ENCODE measurements around the gene GNLY.
"Not testable (repeated sequence)": the region's sequence is repeated elsewhere in the genome, so short reads cannot be mapped to it uniquely, and the experiment has no call there.

The GNLY gene

DNA sequence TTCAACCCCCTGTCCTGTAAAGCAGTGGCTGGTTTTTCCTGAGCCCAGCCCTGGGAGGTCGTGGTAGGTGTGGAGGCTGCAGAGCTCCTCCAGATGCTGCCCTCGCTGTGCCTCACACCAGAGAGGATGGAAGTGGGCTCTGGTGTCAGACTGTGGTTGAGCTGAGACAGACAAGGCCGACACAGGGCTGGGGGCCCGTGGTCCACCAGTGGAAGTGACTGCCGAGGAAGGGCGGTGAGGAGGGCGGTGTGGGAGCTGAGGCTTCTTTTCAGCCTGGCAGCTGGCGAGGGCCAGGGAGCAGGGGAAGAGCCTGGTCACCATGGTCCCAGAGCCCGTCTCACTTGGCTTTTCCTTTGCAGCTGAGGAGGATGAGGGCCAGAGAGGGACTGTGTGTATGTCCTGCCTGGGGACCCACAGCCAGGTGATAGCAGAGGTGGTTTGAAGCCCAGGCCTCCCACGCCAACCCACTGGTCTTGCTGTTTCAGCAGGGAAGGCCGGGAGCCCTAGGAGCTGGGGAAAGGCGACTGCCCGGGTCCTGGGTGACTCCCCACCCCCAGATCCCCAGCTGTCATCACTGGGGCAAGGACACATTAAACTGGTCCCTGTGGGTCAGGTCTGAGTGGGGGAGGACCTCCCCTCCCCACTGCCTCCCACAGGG, 34.7 kb upstream of the GNLY start:
- no peak overlapping the region for H3K4me3 ChIP-seq (ENCODE audit: low read depth, low read length)
- TF ChIP-seq, protein P1, sequence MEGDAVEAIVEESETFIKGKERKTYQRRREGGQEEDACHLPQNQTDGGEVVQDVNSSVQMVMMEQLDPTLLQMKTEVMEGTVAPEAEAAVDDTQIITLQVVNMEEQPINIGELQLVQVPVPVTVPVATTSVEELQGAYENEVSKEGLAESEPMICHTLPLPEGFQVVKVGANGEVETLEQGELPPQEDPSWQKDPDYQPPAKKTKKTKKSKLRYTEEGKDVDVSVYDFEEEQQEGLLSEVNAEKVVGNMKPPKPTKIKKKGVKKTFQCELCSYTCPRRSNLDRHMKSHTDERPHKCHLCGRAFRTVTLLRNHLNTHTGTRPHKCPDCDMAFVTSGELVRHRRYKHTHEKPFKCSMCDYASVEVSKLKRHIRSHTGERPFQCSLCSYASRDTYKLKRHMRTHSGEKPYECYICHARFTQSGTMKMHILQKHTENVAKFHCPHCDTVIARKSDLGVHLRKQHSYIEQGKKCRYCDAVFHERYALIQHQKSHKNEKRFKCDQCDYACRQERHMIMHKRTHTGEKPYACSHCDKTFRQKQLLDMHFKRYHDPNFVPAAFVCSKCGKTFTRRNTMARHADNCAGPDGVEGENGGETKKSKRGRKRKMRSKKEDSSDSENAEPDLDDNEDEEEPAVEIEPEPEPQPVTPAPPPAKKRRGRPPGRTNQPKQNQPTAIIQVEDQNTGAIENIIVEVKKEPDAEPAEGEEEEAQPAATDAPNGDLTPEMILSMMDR (IDR thresholded peaks at IDR 0.05; ENCODE audit: control insufficient read depth, extremely low read depth, insufficient read depth), result no peak
- no peak for DNase-seq (ENCODE audit: low read depth)

DNA sequence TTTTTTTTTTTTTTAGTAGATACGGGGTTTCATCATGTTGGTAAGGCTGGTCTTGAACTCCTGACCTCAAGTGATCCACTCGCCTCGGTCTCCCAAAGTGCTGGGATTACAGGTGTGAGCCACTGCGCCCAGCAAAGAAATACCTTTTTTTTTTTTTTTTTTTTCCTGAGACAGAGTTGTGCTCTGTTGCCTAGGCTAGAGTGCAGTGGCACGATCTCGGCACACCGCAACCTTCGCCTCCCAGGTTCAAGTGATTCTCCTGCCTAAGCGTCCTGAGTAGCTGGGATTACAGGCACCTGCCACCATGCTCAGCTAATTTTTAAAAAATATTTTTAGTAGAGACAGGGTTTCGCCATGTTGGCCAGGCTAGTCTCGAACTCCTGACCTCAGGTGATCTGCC, 33.9 kb upstream of the GNLY start:
- H3K4me3 ChIP-seq (ENCODE audit: low read depth, low read length); DNase-seq (ENCODE audit: low read depth): not testable (repeated sequence)

DNA sequence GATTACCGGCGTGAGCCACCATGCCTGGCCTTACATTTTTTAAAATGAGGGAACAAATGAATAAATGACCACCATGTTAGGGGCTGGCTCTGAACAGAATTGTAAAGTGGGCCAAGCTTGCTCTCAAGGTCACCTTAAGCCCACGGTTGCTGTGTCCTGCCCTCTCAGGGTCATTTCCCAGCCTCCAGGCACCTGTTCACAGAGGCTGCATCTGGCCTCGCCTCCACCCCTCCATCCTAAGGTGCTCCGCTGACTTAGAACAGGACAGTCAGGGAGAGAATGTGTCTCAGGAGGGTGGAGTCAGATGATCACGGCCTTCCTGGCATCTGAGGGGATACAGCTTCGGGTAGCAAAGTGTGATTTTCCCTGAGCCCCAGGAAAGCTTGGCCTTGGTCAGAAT, 33.4 kb upstream of the GNLY start:
- TF ChIP-seq, protein P1 (IDR thresholded peaks at IDR 0.05; ENCODE audit: control insufficient read depth, extremely low read depth, insufficient read depth), result no peak

DNA sequence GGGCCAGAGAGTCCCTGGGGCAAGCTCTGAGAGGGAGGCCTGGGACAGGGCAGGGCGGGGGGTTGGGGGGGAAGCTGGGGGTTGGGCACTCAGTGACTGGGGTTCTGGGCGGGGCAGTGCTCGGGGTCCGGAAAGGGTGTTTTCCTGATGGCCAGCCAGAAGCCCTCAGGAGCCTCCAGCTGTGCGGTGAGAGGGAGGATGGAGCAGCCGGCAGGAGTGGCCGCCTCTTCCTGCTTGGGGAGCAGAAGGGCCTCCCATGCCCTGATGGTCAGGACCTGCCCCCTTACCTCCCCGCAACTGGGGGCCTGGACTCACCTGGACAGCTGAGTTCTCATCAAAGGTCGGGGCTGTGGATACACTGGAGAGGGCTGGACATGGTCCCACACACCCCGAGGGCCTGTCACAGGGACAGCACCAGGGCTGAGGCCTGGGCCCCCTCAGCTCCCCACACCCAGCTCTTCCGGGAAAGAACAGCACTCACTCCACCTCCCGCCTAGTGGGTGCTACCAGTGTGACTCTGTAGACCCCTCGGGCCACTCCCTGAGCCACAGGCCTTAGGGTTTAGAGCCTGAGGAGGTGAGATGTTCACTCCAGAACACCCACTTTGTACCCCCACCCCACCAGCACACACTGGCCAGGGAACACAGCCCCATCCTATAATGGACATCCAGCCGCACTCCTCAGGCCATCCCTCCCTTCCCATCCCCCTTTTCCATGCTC, 32.9 kb upstream of the GNLY start:
- H3K4me3 ChIP-seq (ENCODE audit: low read depth, low read length), result no peak overlapping the region
- TF ChIP-seq, protein P1 (IDR thresholded peaks at IDR 0.05; ENCODE audit: control insufficient read depth, extremely low read depth, insufficient read depth), result no peak
- DNase-seq (ENCODE audit: low read depth), result no peak

More for the DNA sequence above, 33.4 kb upstream of the GNLY start:
- H3K4me3 ChIP-seq (ENCODE audit: low read depth, low read length), result no peak overlapping the region
- no peak for DNase-seq (ENCODE audit: low read depth)

DNA sequence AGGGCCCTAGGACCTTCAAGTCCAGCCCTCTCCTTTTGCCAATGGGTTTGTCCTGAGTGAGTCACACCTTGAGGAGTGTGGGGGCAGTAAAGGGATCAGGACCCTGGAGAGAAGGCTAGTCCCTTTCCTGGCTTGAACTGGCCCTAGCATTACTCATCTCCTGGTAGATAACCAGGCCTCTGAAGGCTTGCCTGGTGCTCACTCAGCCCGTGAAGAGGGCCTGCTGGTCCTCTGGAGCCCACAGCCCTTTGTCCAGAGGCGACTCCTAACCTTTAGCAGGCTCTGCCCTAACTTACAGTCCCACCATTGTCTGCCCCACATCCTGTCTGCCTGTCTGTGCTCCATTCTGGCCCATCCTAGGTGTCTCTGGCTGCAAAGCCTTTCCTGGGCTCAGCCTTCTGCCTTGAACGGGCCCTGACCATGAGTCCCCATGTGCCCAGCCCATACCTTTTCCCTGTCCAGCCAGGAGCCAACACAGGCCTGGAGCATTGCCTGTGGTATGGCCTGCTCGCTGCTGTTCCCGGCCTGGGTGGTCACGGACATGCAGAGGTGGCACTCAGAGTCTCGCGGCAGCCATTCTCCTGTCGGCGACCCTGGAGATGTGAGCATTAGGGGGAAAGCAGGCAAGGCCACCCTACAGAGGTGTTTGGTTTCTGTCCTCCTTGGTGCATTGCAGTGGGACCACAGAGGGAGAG, 31.1 kb upstream of the GNLY start:
- TF ChIP-seq, protein P1 (IDR thresholded peaks at IDR 0.05; ENCODE audit: control insufficient read depth, extremely low read depth, insufficient read depth), result no peak
- no peak for DNase-seq (ENCODE audit: low read depth)
- H3K4me3 ChIP-seq (ENCODE audit: low read depth, low read length), result no peak overlapping the region

DNA sequence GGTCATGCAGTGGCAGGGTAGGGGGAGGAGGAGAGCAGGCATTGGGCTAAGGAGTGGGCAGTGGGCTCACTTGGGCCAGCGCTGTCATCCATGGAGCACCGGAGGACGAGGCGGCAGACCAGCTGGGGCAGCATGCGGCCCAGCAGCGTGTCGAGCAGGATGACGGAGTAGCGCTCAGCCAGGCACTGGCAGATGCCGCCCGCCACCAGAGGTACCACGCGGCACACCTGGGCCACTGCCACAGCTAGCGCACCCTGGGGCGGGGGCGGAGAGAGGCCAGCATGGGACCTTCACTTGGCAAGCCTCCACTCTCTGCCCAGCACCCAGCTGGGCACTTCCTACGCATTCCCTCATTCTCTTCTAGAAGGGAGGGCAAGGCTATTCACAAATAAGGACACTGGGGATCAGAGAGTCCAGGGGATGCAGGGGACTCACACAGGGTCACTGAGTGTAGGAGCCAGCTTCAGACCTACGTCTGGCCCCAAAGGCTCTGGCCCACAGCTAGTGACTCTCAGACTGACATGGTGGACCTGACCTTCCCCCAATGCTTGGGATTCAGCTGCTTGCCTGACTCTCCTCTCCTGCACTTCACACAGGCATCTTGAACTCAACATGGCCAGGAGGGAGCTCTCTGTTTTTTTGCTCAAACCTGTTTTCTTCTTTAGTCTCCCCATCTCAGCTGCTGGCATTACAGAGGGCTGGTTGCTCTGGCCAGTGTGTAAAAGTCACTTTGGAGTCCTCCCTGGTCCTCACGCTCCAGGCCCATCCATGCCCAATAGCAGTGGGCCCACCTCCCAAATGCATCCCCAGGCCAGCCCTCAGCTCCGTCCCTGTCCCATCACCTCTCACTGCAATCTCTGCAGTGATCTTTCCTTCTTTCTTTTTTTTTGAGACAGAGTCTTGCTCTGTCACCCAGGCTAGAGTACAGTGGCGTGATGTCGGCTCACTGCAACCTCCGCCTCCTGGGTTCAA, 30.3 kb upstream of the GNLY start:
- DNase-seq (ENCODE audit: low read depth), result no peak

More for the DNA sequence above, 30.3 kb upstream of the GNLY start:
- H3K4me3 ChIP-seq (ENCODE audit: low read depth, low read length), result no peak overlapping the region
- TF ChIP-seq, protein P1 (IDR thresholded peaks at IDR 0.05; ENCODE audit: control insufficient read depth, extremely low read depth, insufficient read depth), result no peak
